WTC11 (cell line): ENCODE results near the gene NECTIN1. TPM values are rescaled to one million over a fixed set of nuclear protein-coding genes. Genes with fewer than 3 reads are reported as not detected.

ENCODE experiments used
- ATAC-seq: fragments of 200-7000 bp; cut with Tn5 transposase; 2 replicates; pipeline ENCODE4 v1.10.0; 2021; ENCODE audit warnings: mild to moderate bottlenecking, moderate library complexity
- CTCF ChIA-PET: fragments of 300-600 bp; sonication (Branson Sonifier 250); formaldehyde crosslinking; loops from one replicate; lab custom pipeline; 2021; ENCODE audit warnings: antibody characterized with exemption; lab: Charles Lee
- POLR2A ChIA-PET: fragments of 350-600 bp; sonication (Branson Sonifier 250); formaldehyde crosslinking; loops from one replicate; lab custom pipeline; 2021; ENCODE audit warnings: antibody characterized with exemption; lab: Charles Lee
- DNase-seq: peaks from one replicate; pipeline ENCODE4 v3.0.0; 2021; ENCODE audit warnings: low spot score
- H3K27ac Mint-ChIP-seq: 2 replicates; pipeline ENCODE4 v1.8.0; 2021; ENCODE audit warnings: mixed read lengths
- H3K27me3 Mint-ChIP-seq: 2 replicates; pipeline ENCODE4 v1.8.0; 2021; ENCODE audit warnings: low read depth, mild to moderate bottlenecking, moderate library complexity, mixed read lengths
- H3K36me3 Mint-ChIP-seq: 2 replicates; pipeline ENCODE4 v1.8.0; 2021; ENCODE audit warnings: mixed read lengths
- H3K4me1 Mint-ChIP-seq: 2 replicates; pipeline ENCODE4 v1.8.0; 2022; ENCODE audit warnings: mixed read lengths
- H3K4me3 Mint-ChIP-seq: 2 replicates; pipeline ENCODE4 v1.8.0; 2021; ENCODE audit warnings: mild to moderate bottlenecking, moderate library complexity, mixed read lengths
- H3K9me3 Mint-ChIP-seq: 2 replicates; pipeline ENCODE4 v1.8.0; 2021; ENCODE audit warnings: mixed read lengths
- AFF4 ChIP-seq: sonication (generic); formaldehyde crosslinking; IDR thresholded peaks from 2 replicates; pipeline ENCODE4 v1.8.1; 2023; ENCODE audit warnings: mild to moderate bottlenecking, missing genetic modification reagents, borderline replicate concordance
- ATF2 ChIP-seq: sonication (generic); formaldehyde crosslinking; IDR thresholded peaks from 2 replicates; pipeline ENCODE4 v1.8.1; 2022; ENCODE audit warnings: low read depth, missing genetic modification reagents, borderline replicate concordance
- CREM ChIP-seq: sonication (generic); formaldehyde crosslinking; IDR thresholded peaks from 2 replicates; pipeline ENCODE4 v1.8.1; 2022; ENCODE audit warnings: mild to moderate bottlenecking, missing genetic modification reagents, moderate library complexity
- ELF4 ChIP-seq: sonication (generic); formaldehyde crosslinking; IDR thresholded peaks from 2 replicates; pipeline ENCODE4 v1.8.1; 2022; ENCODE audit warnings: low read depth, mild to moderate bottlenecking, moderate library complexity, missing genetic modification reagents
- GABPB1 ChIP-seq: sonication (generic); formaldehyde crosslinking; IDR thresholded peaks from 2 replicates; pipeline ENCODE4 v1.8.1; 2023; ENCODE audit warnings: mild to moderate bottlenecking, missing genetic modification reagents
- JUN ChIP-seq: sonication (generic); formaldehyde crosslinking; IDR thresholded peaks from 2 replicates; pipeline ENCODE4 v1.8.0; 2023; ENCODE audit warnings: mild to moderate bottlenecking, missing genetic modification reagents
- MXD4 ChIP-seq: fragments of 250-450 bp; sonication (Bioruptor Pico); IDR thresholded peaks from 2 replicates; pipeline ENCODE4 v1.8.0; 2021; ENCODE audit warnings: mild to moderate bottlenecking, moderate library complexity, borderline replicate concordance
- MYBL2 ChIP-seq: sonication (generic); formaldehyde crosslinking; IDR thresholded peaks from 2 replicates; pipeline ENCODE4 v1.8.1; 2023; ENCODE audit warnings: mild to moderate bottlenecking, moderate library complexity, missing genetic modification reagents
- SP1 ChIP-seq: sonication (generic); formaldehyde crosslinking; conservative IDR thresholded peaks from 2 replicates; pipeline ENCODE4 v1.8.1; 2022; ENCODE audit warnings: missing genetic modification reagents
- ZNF281 ChIP-seq: sonication (generic); formaldehyde crosslinking; IDR thresholded peaks from 2 replicates; pipeline ENCODE4 v1.8.0; 2023; ENCODE audit warnings: mild to moderate bottlenecking, missing genetic modification reagents
- ZNF671 ChIP-seq: fragments of 250-450 bp; sonication (Bioruptor Pico); IDR thresholded peaks from 2 replicates; pipeline ENCODE4 v1.8.0; 2021; ENCODE audit warnings: mild to moderate bottlenecking
- total RNA-seq: library from RNA; stranded (reverse); gene quantifications from 3 replicates; pipeline ENCODE4 v1.2.3, GENCODE V29; 2021
- TF ChIP-seq, protein P1 (sequence below): sonication (generic); formaldehyde crosslinking; conservative IDR thresholded peaks from 2 replicates; pipeline ENCODE4 v1.8.1; 2023; ENCODE audit warnings: mild to moderate bottlenecking, low read depth, missing genetic modification reagents, moderate library complexity
- TF ChIP-seq, protein P2 (sequence below): sonication (generic); formaldehyde crosslinking; IDR thresholded peaks from 2 replicates; pipeline ENCODE4 v1.8.0; 2022; ENCODE audit warnings: mild to moderate bottlenecking, missing genetic modification reagents
- TF ChIP-seq, protein P3 (sequence below): sonication (generic); formaldehyde crosslinking; IDR thresholded peaks from 2 replicates; pipeline ENCODE4 v1.8.1; 2022; ENCODE audit warnings: missing genetic modification reagents, borderline replicate concordance
- TF ChIP-seq, protein P4 (sequence below): sonication (generic); formaldehyde crosslinking; IDR thresholded peaks from 2 replicates; pipeline ENCODE4 v1.8.1; 2022; ENCODE audit warnings: low read depth, mild to moderate bottlenecking, moderate library complexity, missing genetic modification reagents, borderline replicate concordance

The NECTIN1 gene
- total RNA-seq, 1 experiment from 2014 or later, result 86.2 TPM

- TF ChIP-seq ZNF281 (CRISPR knock-in tag), result no peak
- no peak for TF ChIP-seq MXD4 (CRISPR knock-in tag)
- no peak for TF ChIP-seq ZNF671 (CRISPR knock-in tag)
- no peak for TF ChIP-seq SP1 (CRISPR knock-in tag)
- no peak for TF ChIP-seq CREM
Observed at GRCh38 chr11:119749006-119749565, 20.1 kb upstream of the NECTIN1 start (continued).

DNA sequence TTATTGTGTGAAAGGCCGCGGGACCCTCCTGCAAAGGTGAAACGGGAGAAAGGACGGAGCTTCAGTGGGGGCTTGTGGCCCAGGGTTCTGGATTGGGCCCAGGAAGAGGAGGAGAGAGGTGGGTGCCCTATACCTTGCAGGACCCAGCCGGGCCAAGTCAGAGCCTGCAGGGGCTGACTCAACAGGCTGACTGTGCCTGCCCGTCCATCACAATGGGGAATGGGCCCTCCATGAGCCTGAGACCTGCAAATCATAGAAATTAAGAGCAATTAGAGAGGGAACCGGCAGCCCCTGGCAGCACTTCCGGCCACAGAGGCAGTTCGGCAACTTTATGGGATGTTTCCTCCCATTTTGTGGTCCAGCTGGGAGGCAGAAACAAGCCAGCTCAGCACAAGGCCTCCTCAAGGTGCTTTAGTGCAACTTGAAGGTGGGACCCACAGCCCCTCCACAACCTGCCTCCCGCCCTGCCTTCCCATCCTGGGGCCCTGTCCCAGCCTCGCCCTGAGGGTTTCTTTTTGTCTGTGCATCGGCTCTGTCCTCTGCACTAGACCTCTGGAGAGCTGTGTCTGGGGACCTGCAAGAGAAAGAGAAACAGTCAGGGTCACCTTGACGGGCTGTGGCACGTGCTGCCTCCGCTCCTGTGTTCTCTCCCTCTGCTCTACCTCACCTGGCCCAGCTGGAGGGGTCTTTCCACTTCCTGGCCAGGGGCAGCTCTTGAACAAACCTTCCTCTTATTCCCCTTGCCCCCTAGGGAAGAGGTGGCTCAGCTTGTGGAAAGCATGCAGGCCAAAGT, 19.1 kb upstream of the NECTIN1 start:
- H3K36me3 Mint-ChIP-seq, result no peaks in the 10 kb centered on the region
- TF ChIP-seq JUN (CRISPR knock-in tag), result no peak
- no peak for TF ChIP-seq GABPB1 (CRISPR knock-in tag)
- no peak for TF ChIP-seq ELF4 (CRISPR knock-in tag)
- no peak for TF ChIP-seq SP1 (CRISPR knock-in tag)
- no peak for TF ChIP-seq ATF2 (CRISPR knock-in tag)
- TF ChIP-seq, protein P1, sequence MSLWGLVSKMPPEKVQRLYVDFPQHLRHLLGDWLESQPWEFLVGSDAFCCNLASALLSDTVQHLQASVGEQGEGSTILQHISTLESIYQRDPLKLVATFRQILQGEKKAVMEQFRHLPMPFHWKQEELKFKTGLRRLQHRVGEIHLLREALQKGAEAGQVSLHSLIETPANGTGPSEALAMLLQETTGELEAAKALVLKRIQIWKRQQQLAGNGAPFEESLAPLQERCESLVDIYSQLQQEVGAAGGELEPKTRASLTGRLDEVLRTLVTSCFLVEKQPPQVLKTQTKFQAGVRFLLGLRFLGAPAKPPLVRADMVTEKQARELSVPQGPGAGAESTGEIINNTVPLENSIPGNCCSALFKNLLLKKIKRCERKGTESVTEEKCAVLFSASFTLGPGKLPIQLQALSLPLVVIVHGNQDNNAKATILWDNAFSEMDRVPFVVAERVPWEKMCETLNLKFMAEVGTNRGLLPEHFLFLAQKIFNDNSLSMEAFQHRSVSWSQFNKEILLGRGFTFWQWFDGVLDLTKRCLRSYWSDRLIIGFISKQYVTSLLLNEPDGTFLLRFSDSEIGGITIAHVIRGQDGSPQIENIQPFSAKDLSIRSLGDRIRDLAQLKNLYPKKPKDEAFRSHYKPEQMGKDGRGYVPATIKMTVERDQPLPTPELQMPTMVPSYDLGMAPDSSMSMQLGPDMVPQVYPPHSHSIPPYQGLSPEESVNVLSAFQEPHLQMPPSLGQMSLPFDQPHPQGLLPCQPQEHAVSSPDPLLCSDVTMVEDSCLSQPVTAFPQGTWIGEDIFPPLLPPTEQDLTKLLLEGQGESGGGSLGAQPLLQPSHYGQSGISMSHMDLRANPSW, result no peak
- TF ChIP-seq, protein P2, sequence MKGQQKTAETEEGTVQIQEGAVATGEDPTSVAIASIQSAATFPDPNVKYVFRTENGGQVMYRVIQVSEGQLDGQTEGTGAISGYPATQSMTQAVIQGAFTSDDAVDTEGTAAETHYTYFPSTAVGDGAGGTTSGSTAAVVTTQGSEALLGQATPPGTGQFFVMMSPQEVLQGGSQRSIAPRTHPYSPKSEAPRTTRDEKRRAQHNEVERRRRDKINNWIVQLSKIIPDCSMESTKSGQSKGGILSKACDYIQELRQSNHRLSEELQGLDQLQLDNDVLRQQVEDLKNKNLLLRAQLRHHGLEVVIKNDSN, result no peak
- TF ChIP-seq, protein P3, sequence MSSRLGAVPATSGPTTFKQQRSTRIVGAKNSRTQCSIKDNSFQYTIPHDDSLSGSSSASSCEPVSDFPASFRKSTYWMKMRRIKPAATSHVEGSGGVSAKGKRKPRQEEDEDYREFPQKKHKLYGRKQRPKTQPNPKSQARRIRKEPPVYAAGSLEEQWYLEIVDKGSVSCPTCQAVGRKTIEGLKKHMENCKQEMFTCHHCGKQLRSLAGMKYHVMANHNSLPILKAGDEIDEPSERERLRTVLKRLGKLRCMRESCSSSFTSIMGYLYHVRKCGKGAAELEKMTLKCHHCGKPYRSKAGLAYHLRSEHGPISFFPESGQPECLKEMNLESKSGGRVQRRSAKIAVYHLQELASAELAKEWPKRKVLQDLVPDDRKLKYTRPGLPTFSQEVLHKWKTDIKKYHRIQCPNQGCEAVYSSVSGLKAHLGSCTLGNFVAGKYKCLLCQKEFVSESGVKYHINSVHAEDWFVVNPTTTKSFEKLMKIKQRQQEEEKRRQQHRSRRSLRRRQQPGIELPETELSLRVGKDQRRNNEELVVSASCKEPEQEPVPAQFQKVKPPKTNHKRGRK (CRISPR knock-in tag), result no peak
- TF ChIP-seq, protein P4, sequence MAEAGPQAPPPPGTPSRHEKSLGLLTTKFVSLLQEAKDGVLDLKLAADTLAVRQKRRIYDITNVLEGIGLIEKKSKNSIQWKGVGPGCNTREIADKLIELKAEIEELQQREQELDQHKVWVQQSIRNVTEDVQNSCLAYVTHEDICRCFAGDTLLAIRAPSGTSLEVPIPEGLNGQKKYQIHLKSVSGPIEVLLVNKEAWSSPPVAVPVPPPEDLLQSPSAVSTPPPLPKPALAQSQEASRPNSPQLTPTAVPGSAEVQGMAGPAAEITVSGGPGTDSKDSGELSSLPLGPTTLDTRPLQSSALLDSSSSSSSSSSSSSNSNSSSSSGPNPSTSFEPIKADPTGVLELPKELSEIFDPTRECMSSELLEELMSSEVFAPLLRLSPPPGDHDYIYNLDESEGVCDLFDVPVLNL (CRISPR knock-in tag), result no peak
- TF ChIP-seq AFF4 (CRISPR knock-in tag), result no peak
- TF ChIP-seq MYBL2 (CRISPR knock-in tag), result no peak
- TF ChIP-seq, all 79 proteins: peak for 0
- no peak overlapping the region for H3K4me3 Mint-ChIP-seq
- H3K27ac Mint-ChIP-seq, result no peak overlapping the region
- CTCF ChIA-PET, result interaction anchor here (0.9 to 1.3 kb wide), 2 partner anchors 19 to 27 kb away, joined by 3 to 4 read pairs; partner anchors contain the start of gene NECTIN1
- ATAC-seq, result no peak
- H3K9me3 Mint-ChIP-seq, result no peaks in the 10 kb centered on the region
- peaks cover 15% of the 10 kb centered on the region for H3K27me3 Mint-ChIP-seq
- POLR2A ChIA-PET, result no interaction called here
- no peak for DNase-seq
- H3K4me1 Mint-ChIP-seq, result peaks cover 8% of the 10 kb centered on the region
